Endothelial cell of umbilical vein (primary cell): ENCODE data around the gene PIAS2.

Experiments used
- EZH2 ChIP-seq: IDR thresholded peaks from 2 replicates; pipeline ENCODE4 v1.6.1; 2012; ENCODE audit warnings: borderline replicate concordance, low read depth, mild to moderate bottlenecking, moderate library complexity, low read length, inconsistent platforms; ENCODE audit not compliant: severe bottlenecking
- FOS ChIP-seq: IDR thresholded peaks from 2 replicates; pipeline ENCODE4 v1.6.1; 2011; ENCODE audit warnings: mild to moderate bottlenecking, low read length, moderate library complexity, borderline replicate concordance; ENCODE audit not compliant: insufficient read depth
- JUN ChIP-seq: IDR thresholded peaks from 2 replicates; pipeline ENCODE4 v1.6.1; 2011; ENCODE audit warnings: borderline replicate concordance, low read depth; ENCODE audit not compliant: insufficient read length, insufficient read depth
- MYC ChIP-seq: IDR thresholded peaks from one replicate; pipeline ENCODE4 v1.6.1; 2011; ENCODE audit warnings: mild to moderate bottlenecking, low read depth, low read length
- POLR2A ChIP-seq: IDR thresholded peaks from 2 replicates; pipeline ENCODE4 v1.6.1; 2012; ENCODE audit warnings: low read depth, mild to moderate bottlenecking, control low read depth, low read length
- POLR2AphosphoS5 ChIP-seq: IDR thresholded peaks from 2 replicates; pipeline ENCODE4 v1.6.1; 2012; ENCODE audit warnings: low read depth, mild to moderate bottlenecking, control low read depth, low read length, moderate library complexity; ENCODE audit not compliant: insufficient read depth
- TF ChIP-seq, protein P1 (sequence below), 2 donors: IDR thresholded peaks; 1 replicate in 1 of 2; 2 replicates in 1 of 2; pipeline ENCODE4 v1.5.1; 2011; ENCODE audit warnings: low read length in 2 of 2, mild to moderate bottlenecking in 2 of 2, moderate library complexity in 2 of 2, control low read depth in 1 of 2, inconsistent platforms in 1 of 2, low read depth in 1 of 2; ENCODE audit not compliant: insufficient read depth in 1 of 2; ENCODE audit errors: extremely low read depth in 1 of 2
- TF ChIP-seq, protein P2 (sequence below): IDR thresholded peaks from 2 replicates; pipeline ENCODE4 v1.6.1; 2011; ENCODE audit not compliant: insufficient read depth, insufficient read length

DNA sequence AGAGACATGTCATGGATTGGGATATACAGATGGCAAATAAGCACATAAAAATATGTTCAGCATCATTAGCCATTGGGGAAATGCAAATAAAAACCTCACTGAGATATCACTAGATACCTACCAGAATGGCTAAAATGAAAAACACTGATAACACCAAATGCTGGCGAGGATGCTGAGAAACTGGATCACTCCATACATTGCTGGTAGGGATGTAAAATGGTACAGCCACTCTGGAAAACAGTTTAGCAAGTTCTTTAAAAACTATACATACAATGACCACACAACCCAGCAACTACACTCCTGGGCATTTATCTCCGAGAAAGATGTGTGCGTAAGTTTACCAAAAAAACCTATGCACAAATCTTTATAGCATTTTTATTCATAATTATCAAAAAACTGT, 13.9 kb downstream of the PIAS2 start:
- TF ChIP-seq POLR2AphosphoS5 (no peak), POLR2A (no peak), MYC (no peak), EZH2 (no peak), JUN (no peak), FOS (no peak)
- TF ChIP-seq, protein P1, sequence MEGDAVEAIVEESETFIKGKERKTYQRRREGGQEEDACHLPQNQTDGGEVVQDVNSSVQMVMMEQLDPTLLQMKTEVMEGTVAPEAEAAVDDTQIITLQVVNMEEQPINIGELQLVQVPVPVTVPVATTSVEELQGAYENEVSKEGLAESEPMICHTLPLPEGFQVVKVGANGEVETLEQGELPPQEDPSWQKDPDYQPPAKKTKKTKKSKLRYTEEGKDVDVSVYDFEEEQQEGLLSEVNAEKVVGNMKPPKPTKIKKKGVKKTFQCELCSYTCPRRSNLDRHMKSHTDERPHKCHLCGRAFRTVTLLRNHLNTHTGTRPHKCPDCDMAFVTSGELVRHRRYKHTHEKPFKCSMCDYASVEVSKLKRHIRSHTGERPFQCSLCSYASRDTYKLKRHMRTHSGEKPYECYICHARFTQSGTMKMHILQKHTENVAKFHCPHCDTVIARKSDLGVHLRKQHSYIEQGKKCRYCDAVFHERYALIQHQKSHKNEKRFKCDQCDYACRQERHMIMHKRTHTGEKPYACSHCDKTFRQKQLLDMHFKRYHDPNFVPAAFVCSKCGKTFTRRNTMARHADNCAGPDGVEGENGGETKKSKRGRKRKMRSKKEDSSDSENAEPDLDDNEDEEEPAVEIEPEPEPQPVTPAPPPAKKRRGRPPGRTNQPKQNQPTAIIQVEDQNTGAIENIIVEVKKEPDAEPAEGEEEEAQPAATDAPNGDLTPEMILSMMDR (IDR thresholded peaks at IDR 0.05; ENCODE audit: extremely low read depth in 1 of 2, insufficient read depth in 1 of 2, low read depth in 1 of 2, low read length in 2 of 2) = no peak
- TF ChIP-seq, protein P2, sequence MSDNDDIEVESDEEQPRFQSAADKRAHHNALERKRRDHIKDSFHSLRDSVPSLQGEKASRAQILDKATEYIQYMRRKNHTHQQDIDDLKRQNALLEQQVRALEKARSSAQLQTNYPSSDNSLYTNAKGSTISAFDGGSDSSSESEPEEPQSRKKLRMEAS = no peak
